ENCODE data around the gene YWHAG. TPM values are rescaled to one million over a fixed set of nuclear protein-coding genes. Genes with fewer than 3 reads are reported as not detected.
A peak's percentile ranks its signal among the peaks of the same experiment; 100 is the strongest.
"Not testable (repeated sequence)": the region's sequence is repeated elsewhere in the genome, so short reads cannot be mapped to it uniquely, and the experiment has no call there.

YWHAG gene
- total RNA-seq, 1 donor from 2014 or later = 223 TPM

- Histone ChIP-seq H3K36me3 (no peaks in the 10 kb centered on the region), H3K27ac (replicated peaks) (peak overlapping the region; percentile 90), H3K4me3 (peak overlapping the region; percentile 70), H3K9me3 (replicated peaks) (no peaks in the 10 kb centered on the region), H3K4me1 (peaks cover 35% of the 10 kb centered on the region), H3K27me3 (ENCODE audit: low read depth) (no peaks in the 10 kb centered on the region)
- DNase-seq = peak; percentile 96
- no peak for TF ChIP-seq CTCF (IDR thresholded peaks at IDR 0.05; ENCODE audit: borderline replicate concordance)
- intact Hi-C loops (cut with micrococcal nuclease) = no loop called here
These were observed 34.6 kb upstream of the YWHAG start for GRCh38 chr7:76393116-76394031.

GRCh38 chr7:76392531-76393115 is 33.8 kb upstream of the YWHAG start:
- H3K27me3 ChIP-seq (ENCODE audit: low read depth) = no peaks in the 10 kb centered on the region
- H3K27ac ChIP-seq (replicated peaks) = peak overlapping the region; percentile 90
- DNase-seq = no peak
- TF ChIP-seq CTCF (IDR thresholded peaks at IDR 0.05; ENCODE audit: borderline replicate concordance) = no peak
- H3K36me3 ChIP-seq = no peaks in the 10 kb centered on the region
- peaks cover 33% of the 10 kb centered on the region for H3K4me1 ChIP-seq
- peak overlapping the region; percentile 70 for H3K4me3 ChIP-seq
- no peaks in the 10 kb centered on the region for H3K9me3 ChIP-seq (replicated peaks)
- intact Hi-C loops (cut with micrococcal nuclease) = no loop called here

GRCh38 chr7:76390092-76390491 is 31.3 kb upstream of the YWHAG start:
- no peaks in the 10 kb centered on the region for H3K27me3 ChIP-seq (ENCODE audit: low read depth)
- peaks cover 23% of the 10 kb centered on the region for H3K4me1 ChIP-seq
- no peaks in the 10 kb centered on the region for H3K9me3 ChIP-seq (replicated peaks)
- intact Hi-C loops (cut with micrococcal nuclease) = no loop called here
- no peak for DNase-seq
- no peak overlapping the region for H3K27ac ChIP-seq (replicated peaks)
- H3K36me3 ChIP-seq = no peaks in the 10 kb centered on the region
- no peak overlapping the region for H3K4me3 ChIP-seq
- no peak for TF ChIP-seq CTCF (IDR thresholded peaks at IDR 0.05; ENCODE audit: borderline replicate concordance)

- intact Hi-C loops (cut with micrococcal nuclease); H3K27ac ChIP-seq (replicated peaks); H3K9me3 ChIP-seq (replicated peaks); H3K4me3 ChIP-seq; DNase-seq; H3K27me3 ChIP-seq (ENCODE audit: low read depth); H3K36me3 ChIP-seq: not testable (repeated sequence)
- H3K4me1 ChIP-seq = peaks cover 14% of the 10 kb centered on the region
These were observed 29.0 kb upstream of the YWHAG start for GRCh38 chr7:76387789-76388188.

GRCh38 chr7:76386691-76387260 is 28.0 kb upstream of the YWHAG start:
- Histone ChIP-seq H3K4me3 (no peak overlapping the region), H3K27ac (replicated peaks) (no peak overlapping the region), H3K9me3 (replicated peaks) (no peaks in the 10 kb centered on the region), H3K4me1 (peaks cover 9% of the 10 kb centered on the region), H3K36me3 (no peaks in the 10 kb centered on the region), H3K27me3 (ENCODE audit: low read depth) (no peaks in the 10 kb centered on the region)
- no peak for DNase-seq
- intact Hi-C loops (cut with micrococcal nuclease) = no loop called here
- TF ChIP-seq CTCF (IDR thresholded peaks at IDR 0.05; ENCODE audit: borderline replicate concordance) = no peak
